Smooth muscle cell (in vitro differentiated cells): ENCODE measurements around the gene GPR65. TPM values are rescaled to one million over a fixed set of nuclear protein-coding genes. Genes with fewer than 3 reads are reported as not detected.

Source experiments
- DNase-seq: peaks from one replicate; lab custom pipeline; 2025; ENCODE audit not compliant: unreplicated experiment; lab: John Stamatoyannopoulos, UW
- H2AFZ ChIP-seq: fragments of 200-600 bp; sonication (generic); 2 replicates; pipeline ENCODE4 v1.6.0; 2016; ENCODE audit warnings: antibody characterized with exemption, low read depth, mild to moderate bottlenecking
- H3F3A ChIP-seq: fragments of 200-600 bp; sonication (generic); 2 replicates; pipeline ENCODE4 v1.6.0; 2017; ENCODE audit warnings: antibody characterized with exemption, low read depth
- H3K27ac ChIP-seq: fragments of 200-600 bp; sonication (generic); 2 replicates; pipeline ENCODE4 v1.5.1; 2016; ENCODE audit warnings: low read depth, mild to moderate bottlenecking
- H3K27me3 ChIP-seq: fragments of 200-600 bp; sonication (generic); 2 replicates; pipeline ENCODE4 v1.6.1; 2016; ENCODE audit warnings: low read depth, mild to moderate bottlenecking
- H3K36me3 ChIP-seq: fragments of 200-600 bp; sonication (generic); 2 replicates; pipeline ENCODE4 v1.5.1; 2016; ENCODE audit warnings: low read depth
- H3K4me1 ChIP-seq: fragments of 200-600 bp; sonication (generic); 2 replicates; pipeline ENCODE4 v1.5.1; 2016; ENCODE audit warnings: low read depth
- H3K4me2 ChIP-seq: fragments of 200-600 bp; sonication (generic); 2 replicates; pipeline ENCODE4 v1.6.0; 2016; ENCODE audit warnings: mild to moderate bottlenecking
- H3K4me3 ChIP-seq: fragments of 200-600 bp; sonication (generic); 2 replicates; pipeline ENCODE4 v1.5.1; 2016; ENCODE audit warnings: mild to moderate bottlenecking
- H3K79me2 ChIP-seq: fragments of 200-600 bp; sonication (generic); 2 replicates; pipeline ENCODE4 v1.6.0; 2016; ENCODE audit warnings: low read depth, mild to moderate bottlenecking
- H3K9ac ChIP-seq: fragments of 200-600 bp; sonication (generic); 2 replicates; pipeline ENCODE4 v1.6.0; 2016; ENCODE audit warnings: low read depth
- H3K9me3 ChIP-seq: fragments of 200-600 bp; sonication (generic); replicated peaks from 2 replicates; pipeline ENCODE4 v1.5.1; 2016; ENCODE audit warnings: low read depth
- H4K20me1 ChIP-seq: fragments of 200-600 bp; sonication (generic); 2 replicates; pipeline ENCODE4 v1.6.0; 2016; ENCODE audit warnings: low read depth
- WGBS: methylation state at CpG from one replicate; pipeline ENCODE4 v1.1.7; 2016; ENCODE audit warnings: low lambda C conversion rate; 5-methylcytosine and 5-hydroxymethylcytosine counted together
- polyA plus RNA-seq: library from polyadenylated mRNA; unstranded; fragments of >200 nt; fragmentation: Nextera tagmentation; extraction: Ambion mirVana; gene quantifications from 2 replicates; pipeline ENCODE4 v1.2.1, GENCODE V29; 2016
- total RNA-seq: library from RNA; depleted of rRNA; stranded (reverse); fragments of >200 nt; gene quantifications from 2 replicates; pipeline ENCODE4 v1.2.3, GENCODE V29; 2014
- TF ChIP-seq, protein P1 (sequence below): fragments of 200-600 bp; sonication (generic); IDR thresholded peaks from 2 replicates; pipeline ENCODE4 v1.5.1; 2017; ENCODE audit warnings: borderline replicate concordance, mild to moderate bottlenecking, antibody characterized with exemption; ENCODE audit not compliant: insufficient read depth, poor library complexity, severe bottlenecking

GPR65 gene
- total and polyA plus RNA-seq, 2 experiments from 2014 or later, result 0.09 TPM; not detected in 1

DNA sequence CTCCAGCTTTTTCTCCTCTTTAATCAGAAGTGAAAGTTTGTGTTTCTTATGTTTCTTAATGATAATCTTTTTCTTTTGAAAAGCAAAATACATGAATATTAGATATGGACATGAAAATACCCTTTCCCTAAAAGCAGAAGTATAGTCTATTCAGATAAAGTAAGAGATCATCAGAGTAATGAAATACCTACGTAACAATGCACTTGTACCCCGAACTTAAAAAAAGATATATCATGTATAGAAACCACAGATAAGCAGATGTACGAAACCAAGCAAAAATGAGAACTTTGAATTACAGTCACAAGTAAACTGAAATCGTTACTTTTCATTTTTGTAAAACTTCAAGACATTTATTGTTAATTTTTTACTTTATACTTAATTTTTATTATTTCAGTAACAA is 1.5 kb upstream of the GPR65 start:
- Histone ChIP-seq H3K4me2 (no peak overlapping the region), H3K9ac (no peak overlapping the region)
- WGBS, result 92% methylated on average over 4 of the region's 4 CpGs

DNA sequence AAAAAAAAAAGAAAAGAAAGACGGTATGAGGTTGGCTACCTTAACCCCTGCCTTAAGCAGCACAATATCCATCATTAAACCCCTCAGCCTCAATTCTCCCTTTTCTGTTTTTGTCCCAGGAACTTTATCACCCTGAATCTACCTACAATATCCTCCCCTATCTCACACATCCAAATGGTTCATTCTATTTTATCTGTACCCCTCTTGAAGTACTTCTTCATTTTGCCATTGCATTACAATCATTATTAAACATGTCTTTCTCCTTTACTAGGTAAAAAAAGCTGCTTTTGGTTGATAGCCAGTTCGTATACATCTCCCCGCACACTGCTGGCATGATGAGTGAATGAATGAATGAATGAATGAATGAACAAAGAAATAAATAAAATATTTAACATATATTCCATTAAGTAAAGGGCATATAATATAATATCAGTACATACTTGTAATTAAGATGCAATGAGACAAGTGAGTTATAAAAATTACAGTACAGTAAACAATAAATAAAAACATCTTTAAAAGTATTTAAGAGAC is 364 bp upstream of the GPR65 start:
- no peak overlapping the region for H2AFZ ChIP-seq
- H3K9me3 ChIP-seq, result no peaks in the 10 kb centered on the region
- TF ChIP-seq, protein P1, sequence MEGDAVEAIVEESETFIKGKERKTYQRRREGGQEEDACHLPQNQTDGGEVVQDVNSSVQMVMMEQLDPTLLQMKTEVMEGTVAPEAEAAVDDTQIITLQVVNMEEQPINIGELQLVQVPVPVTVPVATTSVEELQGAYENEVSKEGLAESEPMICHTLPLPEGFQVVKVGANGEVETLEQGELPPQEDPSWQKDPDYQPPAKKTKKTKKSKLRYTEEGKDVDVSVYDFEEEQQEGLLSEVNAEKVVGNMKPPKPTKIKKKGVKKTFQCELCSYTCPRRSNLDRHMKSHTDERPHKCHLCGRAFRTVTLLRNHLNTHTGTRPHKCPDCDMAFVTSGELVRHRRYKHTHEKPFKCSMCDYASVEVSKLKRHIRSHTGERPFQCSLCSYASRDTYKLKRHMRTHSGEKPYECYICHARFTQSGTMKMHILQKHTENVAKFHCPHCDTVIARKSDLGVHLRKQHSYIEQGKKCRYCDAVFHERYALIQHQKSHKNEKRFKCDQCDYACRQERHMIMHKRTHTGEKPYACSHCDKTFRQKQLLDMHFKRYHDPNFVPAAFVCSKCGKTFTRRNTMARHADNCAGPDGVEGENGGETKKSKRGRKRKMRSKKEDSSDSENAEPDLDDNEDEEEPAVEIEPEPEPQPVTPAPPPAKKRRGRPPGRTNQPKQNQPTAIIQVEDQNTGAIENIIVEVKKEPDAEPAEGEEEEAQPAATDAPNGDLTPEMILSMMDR, result no peak
- 90% methylated on average over 3 of the region's 3 CpGs for WGBS
- H3K4me3 ChIP-seq, result no peak overlapping the region
- no peaks in the 10 kb centered on the region for H3K4me1 ChIP-seq
- no peak overlapping the region for H3K4me2 ChIP-seq
- no peaks in the 10 kb centered on the region for H3K36me3 ChIP-seq
- H3K27ac ChIP-seq, result no peak overlapping the region
- no peaks in the 10 kb centered on the region for H3K79me2 ChIP-seq
- no peak for DNase-seq
- H3K27me3 ChIP-seq, result no peaks in the 10 kb centered on the region
- H4K20me1 ChIP-seq, result no peaks in the 10 kb centered on the region
- no peaks in the 10 kb centered on the region for H3F3A ChIP-seq
- no peak overlapping the region for H3K9ac ChIP-seq

More for the DNA sequence above, 1.5 kb upstream of the GPR65 start:
- Histone ChIP-seq H3K9me3 (no peaks in the 10 kb centered on the region), H3K4me3 (no peak overlapping the region), H3K79me2 (no peaks in the 10 kb centered on the region), H3F3A (no peaks in the 10 kb centered on the region), H2AFZ (no peak overlapping the region), H3K27ac (no peak overlapping the region), H3K4me1 (no peaks in the 10 kb centered on the region), H3K27me3 (no peaks in the 10 kb centered on the region), H4K20me1 (no peaks in the 10 kb centered on the region), H3K36me3 (no peaks in the 10 kb centered on the region)
- DNase-seq, result no peak
- TF ChIP-seq, protein P1, result no peak

DNA sequence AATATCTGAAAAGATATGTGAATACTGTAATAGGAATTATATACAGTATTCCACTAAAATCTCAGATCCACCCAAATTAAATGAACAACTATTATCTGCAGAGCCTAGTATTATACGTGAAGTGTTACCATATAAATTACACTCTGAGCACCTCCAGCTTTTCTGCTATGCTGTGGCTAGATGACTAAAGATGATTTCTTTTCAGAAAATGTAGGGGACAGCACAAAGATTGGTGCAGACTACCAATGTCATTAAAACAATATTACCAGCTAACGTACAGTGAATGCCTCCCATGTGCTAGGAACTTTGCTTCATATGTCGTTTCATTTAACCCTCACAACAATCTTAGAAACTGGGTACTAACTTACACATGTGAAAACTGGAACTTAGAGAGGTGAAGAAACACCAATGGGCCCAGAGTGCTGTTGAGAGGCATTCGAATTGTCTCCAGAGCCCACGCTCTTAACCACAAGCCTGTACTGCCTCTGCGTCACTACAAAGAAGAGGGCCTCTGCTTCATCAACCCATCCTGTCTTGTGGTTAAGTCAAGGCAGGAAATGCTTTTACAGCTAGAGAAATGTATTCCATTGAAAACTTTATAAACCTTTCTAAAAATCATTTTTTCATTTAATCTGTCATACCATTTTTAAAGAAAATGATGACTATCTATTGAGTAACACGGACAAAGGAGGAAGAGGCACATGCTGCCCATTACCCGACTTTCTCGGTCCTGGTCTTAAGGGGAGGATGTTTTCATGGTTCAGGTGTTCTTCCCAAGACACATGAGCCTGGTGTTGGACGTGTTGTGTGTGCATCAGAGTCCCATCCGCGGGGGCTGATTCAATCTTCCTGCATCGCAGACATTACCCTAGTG is 1.3 kb downstream of the GPR65 start:
- no peak overlapping the region for H3K9ac ChIP-seq
- 86% methylated on average over 13 of the region's 13 CpGs for WGBS
- no peaks in the 10 kb centered on the region for H3K4me1 ChIP-seq
- H3F3A ChIP-seq, result no peaks in the 10 kb centered on the region
- H3K9me3 ChIP-seq, result no peaks in the 10 kb centered on the region
- no peaks in the 10 kb centered on the region for H3K79me2 ChIP-seq
- no peak overlapping the region for H3K4me3 ChIP-seq
- H2AFZ ChIP-seq, result no peak overlapping the region
- H3K27me3 ChIP-seq, result no peaks in the 10 kb centered on the region
- H3K36me3 ChIP-seq, result no peaks in the 10 kb centered on the region
- H3K4me2 ChIP-seq, result no peak overlapping the region
- H4K20me1 ChIP-seq, result no peaks in the 10 kb centered on the region
- DNase-seq, result no peak
- TF ChIP-seq, protein P1, result no peak
- H3K27ac ChIP-seq, result peak overlapping the region; percentile 36
